ENCODE measurements around the gene PIGU. TPM values are rescaled to one million over a fixed set of nuclear protein-coding genes. Genes with fewer than 3 reads are reported as not detected.

Gene PIGU
- total and polyA plus RNA-seq, 2 of the 13 experiments (the other 11 are each of a cell fraction or from before 2014, with no cell fraction given): 45.5 to 231 TPM

DNA sequence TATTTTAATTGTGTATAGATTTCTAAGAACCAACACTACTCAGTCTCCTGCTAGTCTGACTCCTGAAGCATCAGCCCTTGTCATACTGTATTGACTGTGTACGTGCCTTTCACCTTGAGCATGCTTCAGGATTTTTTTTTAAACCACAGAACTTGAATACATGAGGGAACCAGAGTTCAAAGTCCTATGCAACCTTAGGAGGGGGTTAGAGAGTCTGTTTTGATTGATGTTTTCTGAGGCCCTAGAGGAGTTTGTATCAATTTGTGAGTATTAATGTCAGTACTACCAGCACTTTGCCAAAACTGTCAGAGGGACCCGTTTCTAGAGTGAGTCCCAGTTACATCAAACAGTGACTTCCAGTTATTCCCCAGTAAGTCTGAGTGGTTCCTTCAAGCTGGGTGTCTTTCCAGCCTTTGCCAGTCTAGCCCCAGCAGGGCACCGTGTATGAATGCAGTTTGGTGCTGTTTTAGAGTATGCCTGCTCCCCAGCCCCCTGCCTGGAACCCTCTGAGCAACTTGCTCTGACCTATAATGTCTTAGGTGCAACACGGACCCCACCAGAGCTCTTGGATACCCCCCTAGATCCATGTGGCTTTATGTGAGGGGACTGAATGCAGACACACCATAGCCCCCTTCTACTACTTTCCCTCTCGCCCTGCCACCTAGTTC, 35.8 kb upstream of the PIGU start (continued):
- TF ChIP-seq GLI4 (CRISPR knock-in tag; IDR thresholded peaks at IDR 0.05; ENCODE audit: borderline replicate concordance) (no peak), ZSCAN20 (CRISPR knock-in tag; IDR thresholded peaks at IDR 0.05; ENCODE audit: borderline replicate concordance) (no peak), PPARG (CRISPR knock-in tag; conservative IDR thresholded peaks at IDR 0.05) (peak; percentile 76; the same call in 1 of the 2 replicates), GABPB1 (CRISPR knock-in tag; IDR thresholded peaks at IDR 0.05) (no peak), CEBPG (CRISPR knock-in tag; IDR thresholded peaks at IDR 0.05) (peak; percentile 42; the same call in 1 of the 2 replicates), ZNF543 (CRISPR knock-in tag; IDR thresholded peaks at IDR 0.05) (no peak), ZNF605 (CRISPR knock-in tag; IDR thresholded peaks at IDR 0.05) (peak; percentile 47), EZH2 (conservative IDR thresholded peaks at IDR 0.05; ENCODE audit: low read depth, low read length) (no peak), SIN3A (IDR thresholded peaks at IDR 0.05; ENCODE audit: borderline replicate concordance, low read depth, low read length) (peak; percentile 41; the same call in 1 of the 2 replicates), SNRNP70 (IDR thresholded peaks at IDR 0.05; ENCODE audit: low read depth, low read length) (no peak), PCBP2 (optimal IDR thresholded peaks at IDR 0.05; ENCODE audit: low read depth, low read length, poor library complexity, severe bottlenecking) (no peak), POLR2G (IDR thresholded peaks at IDR 0.05; ENCODE audit: low read depth, low read length) (no peak; the same call in 1 of the 2 replicates), DNMT1 (CRISPR knock-in tag; IDR thresholded peaks at IDR 0.05) (no peak), DNMT3B (CRISPR knock-in tag; conservative IDR thresholded peaks at IDR 0.05) (peak; percentile 54; the same call in 1 of the 2 replicates), MTA3 (CRISPR knock-in tag; IDR thresholded peaks at IDR 0.05) (no peak), KAT8 (CRISPR knock-in tag; IDR thresholded peaks at IDR 0.05) (peak; percentile 59; the same call in 1 of the 2 replicates), SMC3 (IDR thresholded peaks at IDR 0.05; ENCODE audit: low read length) (no peak), HNRNPUL1 (IDR thresholded peaks at IDR 0.05; ENCODE audit: low read depth, low read length) (no peak)
- TF ChIP-seq, protein P1, sequence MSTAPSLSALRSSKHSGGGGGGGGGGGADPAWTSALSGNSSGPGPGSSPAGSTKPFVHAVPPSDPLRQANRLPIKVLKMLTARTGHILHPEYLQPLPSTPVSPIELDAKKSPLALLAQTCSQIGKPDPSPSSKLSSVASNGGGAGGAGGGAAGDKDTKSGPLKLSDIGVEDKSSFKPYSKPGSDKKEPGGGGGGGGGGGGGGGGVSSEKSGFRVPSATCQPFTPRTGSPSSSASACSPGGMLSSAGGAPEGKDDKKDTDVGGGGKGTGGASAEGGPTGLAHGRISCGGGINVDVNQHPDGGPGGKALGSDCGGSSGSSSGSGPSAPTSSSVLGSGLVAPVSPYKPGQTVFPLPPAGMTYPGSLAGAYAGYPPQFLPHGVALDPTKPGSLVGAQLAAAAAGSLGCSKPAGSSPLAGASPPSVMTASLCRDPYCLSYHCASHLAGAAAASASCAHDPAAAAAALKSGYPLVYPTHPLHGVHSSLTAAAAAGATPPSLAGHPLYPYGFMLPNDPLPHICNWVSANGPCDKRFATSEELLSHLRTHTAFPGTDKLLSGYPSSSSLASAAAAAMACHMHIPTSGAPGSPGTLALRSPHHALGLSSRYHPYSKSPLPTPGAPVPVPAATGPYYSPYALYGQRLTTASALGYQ (CRISPR knock-in tag; IDR thresholded peaks at IDR 0.05): no peak
- TF ChIP-seq, protein P2, sequence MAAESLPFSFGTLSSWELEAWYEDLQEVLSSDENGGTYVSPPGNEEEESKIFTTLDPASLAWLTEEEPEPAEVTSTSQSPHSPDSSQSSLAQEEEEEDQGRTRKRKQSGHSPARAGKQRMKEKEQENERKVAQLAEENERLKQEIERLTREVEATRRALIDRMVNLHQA (CRISPR knock-in tag; IDR thresholded peaks at IDR 0.05): no peak
- TF ChIP-seq, protein P3, sequence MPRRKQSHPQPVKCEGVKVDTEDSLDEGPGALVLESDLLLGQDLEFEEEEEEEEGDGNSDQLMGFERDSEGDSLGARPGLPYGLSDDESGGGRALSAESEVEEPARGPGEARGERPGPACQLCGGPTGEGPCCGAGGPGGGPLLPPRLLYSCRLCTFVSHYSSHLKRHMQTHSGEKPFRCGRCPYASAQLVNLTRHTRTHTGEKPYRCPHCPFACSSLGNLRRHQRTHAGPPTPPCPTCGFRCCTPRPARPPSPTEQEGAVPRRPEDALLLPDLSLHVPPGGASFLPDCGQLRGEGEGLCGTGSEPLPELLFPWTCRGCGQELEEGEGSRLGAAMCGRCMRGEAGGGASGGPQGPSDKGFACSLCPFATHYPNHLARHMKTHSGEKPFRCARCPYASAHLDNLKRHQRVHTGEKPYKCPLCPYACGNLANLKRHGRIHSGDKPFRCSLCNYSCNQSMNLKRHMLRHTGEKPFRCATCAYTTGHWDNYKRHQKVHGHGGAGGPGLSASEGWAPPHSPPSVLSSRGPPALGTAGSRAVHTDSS (CRISPR knock-in tag; conservative IDR thresholded peaks at IDR 0.05): no peak
- TF ChIP-seq, protein P4, sequence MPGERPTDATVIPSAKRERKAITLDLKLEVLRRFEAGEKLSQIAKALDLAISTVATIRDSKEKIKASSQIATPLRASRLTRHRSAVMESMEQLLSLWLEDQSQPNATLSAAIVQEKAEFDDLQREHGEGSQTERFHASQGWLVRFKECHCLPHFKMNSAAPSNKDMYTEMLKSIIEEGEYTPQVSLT (CRISPR knock-in tag; IDR thresholded peaks at IDR 0.05; ENCODE audit: borderline replicate concordance, low read depth): no peak
- TF ChIP-seq, protein P5, sequence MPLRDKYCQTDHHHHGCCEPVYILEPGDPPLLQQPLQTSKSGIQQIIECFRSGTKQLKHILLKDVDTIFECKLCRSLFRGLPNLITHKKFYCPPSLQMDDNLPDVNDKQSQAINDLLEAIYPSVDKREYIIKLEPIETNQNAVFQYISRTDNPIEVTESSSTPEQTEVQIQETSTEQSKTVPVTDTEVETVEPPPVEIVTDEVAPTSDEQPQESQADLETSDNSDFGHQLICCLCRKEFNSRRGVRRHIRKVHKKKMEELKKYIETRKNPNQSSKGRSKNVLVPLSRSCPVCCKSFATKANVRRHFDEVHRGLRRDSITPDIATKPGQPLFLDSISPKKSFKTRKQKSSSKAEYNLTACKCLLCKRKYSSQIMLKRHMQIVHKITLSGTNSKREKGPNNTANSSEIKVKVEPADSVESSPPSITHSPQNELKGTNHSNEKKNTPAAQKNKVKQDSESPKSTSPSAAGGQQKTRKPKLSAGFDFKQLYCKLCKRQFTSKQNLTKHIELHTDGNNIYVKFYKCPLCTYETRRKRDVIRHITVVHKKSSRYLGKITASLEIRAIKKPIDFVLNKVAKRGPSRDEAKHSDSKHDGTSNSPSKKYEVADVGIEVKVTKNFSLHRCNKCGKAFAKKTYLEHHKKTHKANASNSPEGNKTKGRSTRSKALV (CRISPR knock-in tag; IDR thresholded peaks at IDR 0.05): no peak
- TF ChIP-seq, protein P6, sequence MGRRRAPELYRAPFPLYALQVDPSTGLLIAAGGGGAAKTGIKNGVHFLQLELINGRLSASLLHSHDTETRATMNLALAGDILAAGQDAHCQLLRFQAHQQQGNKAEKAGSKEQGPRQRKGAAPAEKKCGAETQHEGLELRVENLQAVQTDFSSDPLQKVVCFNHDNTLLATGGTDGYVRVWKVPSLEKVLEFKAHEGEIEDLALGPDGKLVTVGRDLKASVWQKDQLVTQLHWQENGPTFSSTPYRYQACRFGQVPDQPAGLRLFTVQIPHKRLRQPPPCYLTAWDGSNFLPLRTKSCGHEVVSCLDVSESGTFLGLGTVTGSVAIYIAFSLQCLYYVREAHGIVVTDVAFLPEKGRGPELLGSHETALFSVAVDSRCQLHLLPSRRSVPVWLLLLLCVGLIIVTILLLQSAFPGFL (CRISPR knock-in tag; IDR thresholded peaks at IDR 0.05): no peak
